Activated T-helper 1 cell treated with anti-CD3 and anti-CD28 coated beads, Interleukin-12 subunit alpha, Interleukin-12 subunit beta, Interleukin-2, Interleukin-4 antibody, amounts not matched to agents 30 ng/mL and 10 ng/mL and 1 ng/mL, durations not matched to agents 14 hours and 24 hours and 36 hours (primary cell): ENCODE results near the gene MIP. TPM values are rescaled to one million over a fixed set of nuclear protein-coding genes. Genes with fewer than 3 reads are reported as not detected.

Experiments used
- DNase-seq: peaks from one replicate; pipeline ENCODE4 v3.0.0; 2021; ENCODE audit warnings: low spot score
- H3K27ac Mint-ChIP-seq: one replicate; pipeline ENCODE4 v1.8.0; 2021; ENCODE audit warnings: mild to moderate bottlenecking, mixed read lengths
- H3K27me3 Mint-ChIP-seq: one replicate; pipeline ENCODE4 v1.8.0; 2022; ENCODE audit warnings: mild to moderate bottlenecking, moderate library complexity, mixed read lengths; ENCODE audit not compliant: insufficient read depth
- H3K36me3 Mint-ChIP-seq: one replicate; pipeline ENCODE4 v1.8.0; 2021; ENCODE audit warnings: low read depth, mixed read lengths
- H3K4me1 Mint-ChIP-seq: one replicate; pipeline ENCODE4 v1.8.0; 2021; ENCODE audit warnings: low read depth, mixed read lengths
- H3K4me3 Mint-ChIP-seq: one replicate; pipeline ENCODE4 v1.8.0; 2021; ENCODE audit warnings: mild to moderate bottlenecking, moderate library complexity, mixed read lengths
- H3K9me3 Mint-ChIP-seq: one replicate; pipeline ENCODE4 v1.8.0; 2021; ENCODE audit warnings: mixed read lengths
- intact Hi-C: fragments of 100-400 bp; cut with micrococcal nuclease; formaldehyde crosslinking; loops from one replicate; pipeline ENCODE4 v1.15.1; 2024
- total RNA-seq: library from RNA; stranded (reverse); gene quantifications from 2 replicates; pipeline ENCODE4 v1.2.3, GENCODE V29; 2022

MIP gene
- total RNA-seq, 1 donor from 2014 or later: not detected

- H3K9me3 Mint-ChIP-seq: no peaks in the 10 kb centered on the region
- H3K4me3 Mint-ChIP-seq: no peak overlapping the region
- no peaks in the 10 kb centered on the region for H3K36me3 Mint-ChIP-seq
- H3K27me3 Mint-ChIP-seq: peaks cover 28% of the 10 kb centered on the region
- intact Hi-C loops: no loop called here
- H3K27ac Mint-ChIP-seq: no peak overlapping the region
- peaks cover 27% of the 10 kb centered on the region for H3K4me1 Mint-ChIP-seq
- no peak for DNase-seq
Measured at GRCh38 chr12:56484566-56484965, 30.1 kb upstream of the MIP start.

- intact Hi-C loops: no loop called here
- H3K36me3 Mint-ChIP-seq: peaks cover 3% of the 10 kb centered on the region
Measured at GRCh38 chr12:56479625-56480024, 25.2 kb upstream of the MIP start.

DNA sequence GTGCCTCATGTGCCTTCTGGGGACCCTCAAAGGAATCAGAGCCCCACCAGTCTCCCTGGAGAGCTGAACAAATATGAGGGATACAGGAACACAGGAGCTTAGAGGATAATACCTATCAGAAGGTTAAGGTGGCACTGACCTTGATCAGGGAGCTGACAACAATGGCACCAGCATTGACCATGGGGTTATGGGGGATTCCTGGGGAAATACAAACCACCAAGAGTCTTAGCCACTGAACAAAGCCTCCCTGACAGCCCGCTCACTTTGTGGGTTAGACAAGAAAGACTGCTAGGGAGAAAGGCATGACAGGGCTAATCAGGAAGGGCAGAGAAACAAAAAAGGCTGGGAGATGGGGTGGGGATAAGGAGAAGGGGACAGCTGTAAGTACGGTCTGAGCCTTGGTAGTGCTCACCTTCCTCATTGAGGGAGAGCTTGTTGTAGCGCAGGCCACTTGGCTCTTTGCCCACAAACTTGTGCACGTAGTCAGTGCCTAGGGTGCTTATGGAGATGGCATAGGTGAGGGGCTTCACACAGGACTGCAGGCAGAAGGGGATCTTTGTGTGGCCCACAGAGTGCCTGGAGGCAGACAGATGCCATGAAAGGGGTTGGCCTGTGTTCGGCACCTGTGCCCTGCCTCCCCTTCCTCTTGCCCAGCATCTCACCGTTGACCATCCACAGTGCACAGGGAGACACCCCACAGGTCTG lies 23.2 kb upstream of the MIP start:
- no peak for DNase-seq
- intact Hi-C loops: no loop called here
- Mint-ChIP-seq H3K4me3 (no peak overlapping the region), H3K36me3 (peaks cover 8% of the 10 kb centered on the region), H3K9me3 (no peaks in the 10 kb centered on the region), H3K4me1 (peaks cover 9% of the 10 kb centered on the region), H3K27me3 (no peaks in the 10 kb centered on the region), H3K27ac (no peak overlapping the region)

More at GRCh38 chr12:56479625-56480024, 25.2 kb upstream of the MIP start:
- Mint-ChIP-seq H3K27me3 (no peaks in the 10 kb centered on the region), H3K9me3 (no peaks in the 10 kb centered on the region), H3K4me3 (no peak overlapping the region), H3K4me1 (peaks cover 9% of the 10 kb centered on the region), H3K27ac (no peak overlapping the region)
- no peak for DNase-seq

DNA sequence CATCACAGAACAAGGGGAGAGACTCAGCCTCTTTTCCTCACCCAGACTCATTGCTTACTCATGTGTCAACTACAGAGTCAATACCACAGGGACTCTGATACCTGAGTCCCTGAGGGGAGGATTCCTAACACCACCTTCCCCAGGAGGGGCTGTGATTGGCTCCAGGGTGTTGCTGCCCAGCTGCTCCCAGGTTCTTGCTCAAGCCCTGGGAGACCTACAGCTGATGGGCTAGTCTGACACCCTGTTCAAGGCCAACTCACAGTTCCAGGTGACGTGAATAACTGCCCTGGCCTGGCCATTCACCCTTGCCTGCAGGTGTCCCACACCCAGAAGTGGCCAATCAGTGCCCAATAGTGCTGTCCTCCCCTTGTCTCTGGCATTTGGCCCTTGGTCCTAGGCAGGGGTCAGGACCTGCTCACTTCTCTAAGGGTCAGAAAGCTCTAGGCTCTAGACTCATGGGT lies 22.5 kb upstream of the MIP start:
- Mint-ChIP-seq H3K4me1 (peaks cover 9% of the 10 kb centered on the region), H3K36me3 (peaks cover 8% of the 10 kb centered on the region), H3K4me3 (no peak overlapping the region), H3K27ac (no peak overlapping the region), H3K27me3 (no peaks in the 10 kb centered on the region), H3K9me3 (no peaks in the 10 kb centered on the region)
- intact Hi-C loops: no loop called here
- no peak for DNase-seq

GRCh38 chr12:56476143-56476542 lies 21.7 kb upstream of the MIP start:
- no peak for DNase-seq
- Mint-ChIP-seq H3K27ac (no peak overlapping the region), H3K4me1 (peaks cover 9% of the 10 kb centered on the region), H3K27me3 (no peaks in the 10 kb centered on the region), H3K4me3 (no peak overlapping the region), H3K9me3 (no peaks in the 10 kb centered on the region), H3K36me3 (peaks cover 11% of the 10 kb centered on the region)
- intact Hi-C loops: no loop called here

GRCh38 chr12:56474389-56474788 lies 19.9 kb upstream of the MIP start:
- Mint-ChIP-seq H3K4me3 (no peak overlapping the region), H3K9me3 (no peaks in the 10 kb centered on the region), H3K4me1 (peaks cover 8% of the 10 kb centered on the region), H3K36me3 (peaks cover 17% of the 10 kb centered on the region), H3K27ac (no peak overlapping the region), H3K27me3 (no peaks in the 10 kb centered on the region)
- DNase-seq: no peak
- intact Hi-C loops: no loop called here

DNA sequence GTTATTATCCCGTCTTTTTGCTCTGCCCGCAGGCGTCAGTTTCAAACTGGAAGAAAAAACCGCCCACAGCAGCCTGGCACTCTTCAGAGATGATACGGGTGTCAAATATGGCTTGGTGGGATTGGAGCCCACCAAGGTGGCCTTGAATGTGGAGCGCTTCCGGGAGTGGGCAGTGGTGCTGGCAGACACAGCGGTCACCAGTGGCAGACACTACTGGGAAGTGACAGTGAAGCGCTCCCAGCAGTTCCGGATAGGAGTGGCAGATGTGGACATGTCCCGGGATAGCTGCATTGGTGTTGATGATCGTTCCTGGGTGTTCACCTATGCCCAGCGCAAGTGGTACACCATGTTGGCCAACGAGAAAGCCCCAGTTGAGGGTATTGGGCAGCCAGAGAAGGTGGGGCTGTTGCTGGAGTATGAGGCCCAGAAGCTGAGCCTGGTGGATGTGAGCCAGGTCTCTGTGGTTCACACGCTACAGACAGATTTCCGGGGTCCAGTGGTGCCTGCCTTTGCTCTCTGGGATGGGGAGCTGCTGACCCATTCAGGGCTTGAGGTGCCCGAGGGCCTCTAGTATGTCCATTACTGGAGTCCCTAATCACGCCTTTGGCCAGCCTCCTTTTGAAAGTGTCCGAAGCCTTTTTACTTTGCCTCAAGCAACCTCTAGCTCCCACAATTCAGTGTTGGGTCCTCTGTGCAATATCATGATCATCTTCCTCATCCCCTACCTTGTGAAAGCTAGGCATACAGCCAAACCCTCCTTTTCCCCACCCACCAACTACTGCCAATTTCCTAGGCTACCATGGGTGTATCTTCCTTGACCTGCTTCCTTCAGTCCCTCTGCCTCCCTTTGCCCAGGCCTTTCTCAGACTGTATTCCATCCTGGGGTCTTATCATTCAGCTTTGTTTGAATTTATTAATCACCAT lies 14.8 kb upstream of the MIP start:
- peak overlapping the region; percentile 99 for H3K4me3 Mint-ChIP-seq
- peaks cover 14% of the 10 kb centered on the region for H3K36me3 Mint-ChIP-seq
- peak overlapping the region; percentile 98 for H3K27ac Mint-ChIP-seq
- H3K27me3 Mint-ChIP-seq: no peaks in the 10 kb centered on the region
- no peak for DNase-seq
- intact Hi-C loops: loop anchor here (2.0 kb wide), 3 partner anchors 20 to 342 kb away; partner anchors contain the start of genes ANKRD52 and GLS2
- peaks cover 19% of the 10 kb centered on the region for H3K4me1 Mint-ChIP-seq
- no peaks in the 10 kb centered on the region for H3K9me3 Mint-ChIP-seq

DNA sequence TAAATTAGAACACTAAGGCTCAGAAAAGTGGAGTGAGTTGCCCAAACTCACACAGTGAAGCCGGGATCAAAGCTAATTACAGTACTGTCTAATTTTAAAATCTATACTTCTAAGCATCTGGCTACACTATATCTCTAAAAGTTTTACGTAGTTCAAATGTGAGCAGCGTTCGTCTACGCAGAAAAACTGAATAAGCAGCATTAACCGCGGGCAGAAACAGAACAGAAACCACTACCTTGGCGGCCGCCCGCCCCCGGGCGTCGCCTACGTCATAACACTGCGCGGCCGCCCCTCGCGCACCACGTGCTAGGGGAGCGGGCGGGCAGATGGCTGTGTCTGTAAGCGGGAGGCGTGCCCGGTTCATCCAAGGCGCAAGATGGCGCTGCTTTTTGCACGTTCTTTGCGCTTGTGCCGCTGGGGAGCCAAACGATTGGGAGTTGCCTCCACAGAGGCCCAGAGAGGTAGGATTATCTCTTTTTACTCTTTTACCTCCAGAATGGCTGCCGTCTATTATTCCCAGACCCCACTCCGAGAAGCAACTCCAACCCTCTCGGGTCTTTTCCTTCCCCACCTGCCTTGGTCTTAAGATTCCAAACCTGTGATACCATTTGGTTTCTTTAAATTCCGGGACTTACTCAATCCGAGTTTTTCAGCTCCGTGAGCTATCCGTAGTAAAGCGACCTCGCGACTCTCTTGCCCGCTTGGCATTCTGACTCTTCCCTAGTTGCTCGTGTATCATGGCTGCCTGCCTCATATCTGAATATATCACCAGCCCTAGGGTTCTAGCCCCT lies 14.0 kb upstream of the MIP start, which contains the start of gene SPRYD4:
SPRYD4 (plus strand) TSS at position 363 of the 791 bp plus-strand sequence; CDS start at position 377, 14 bp downstream.
- Mint-ChIP-seq H3K27me3 (no peaks in the 10 kb centered on the region), H3K4me3 (peak within 1 kb of the TSS; percentile 99), H3K36me3 (peaks cover 12% of the 10 kb centered on the region), H3K27ac (peak within 1 kb of the TSS; percentile 98), H3K4me1 (peaks cover 19% of the 10 kb centered on the region), H3K9me3 (no peaks in the 10 kb centered on the region)
- peak; percentile 94 for DNase-seq
- intact Hi-C loops: loop anchor here (1.0 to 2.0 kb wide), 14 partner anchors 19 to 342 kb away; partner anchors contain the start of genes ANKRD52, CS, GLS2 and IL23A

- H3K4me3 Mint-ChIP-seq: no peak overlapping the region
- intact Hi-C loops: no loop called here
Measured at GRCh38 chr12:56462565-56462964, 8.1 kb upstream of the MIP start.

DNA sequence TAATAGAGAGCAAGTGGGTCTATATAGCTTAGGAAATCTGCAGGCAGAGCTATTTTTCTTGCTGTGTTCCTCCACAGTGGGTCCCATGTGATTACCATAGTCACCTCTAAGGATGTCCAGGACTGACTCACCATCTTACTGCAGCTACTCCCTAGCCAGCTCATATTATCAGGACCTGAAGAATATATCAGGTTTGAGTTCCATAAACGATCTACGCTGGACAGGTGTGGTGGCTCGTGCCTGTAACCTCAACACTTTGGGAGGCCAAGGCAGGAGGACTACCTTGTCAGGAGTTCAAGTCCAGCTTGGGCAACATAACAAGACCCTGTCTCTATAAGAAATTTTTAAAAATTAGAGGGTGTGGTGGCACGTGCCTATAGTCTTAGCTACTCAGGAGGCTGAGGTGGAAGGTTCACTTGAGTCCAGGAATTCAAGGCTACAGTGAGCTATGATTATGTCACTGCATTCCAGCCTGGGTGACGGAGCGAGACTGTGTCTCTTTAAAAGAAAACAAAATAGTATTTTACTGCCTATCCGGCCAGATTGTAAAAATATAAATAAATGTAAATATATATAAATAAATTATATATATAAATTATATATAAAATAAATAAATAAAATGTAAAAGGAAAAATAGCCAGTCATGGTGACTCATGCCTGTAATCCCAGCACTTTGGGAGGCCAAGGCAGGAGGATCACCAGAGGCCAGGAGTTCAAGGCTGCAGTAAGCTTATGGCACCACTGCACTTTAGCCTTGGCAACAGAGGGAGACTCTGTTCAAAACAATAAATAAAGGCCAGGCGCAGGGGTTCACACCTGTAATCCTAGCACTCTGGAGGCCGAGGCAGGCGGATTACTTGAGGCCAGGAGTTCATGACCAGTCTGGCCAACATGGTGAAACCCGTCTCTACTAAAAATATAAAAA lies 7.0 kb upstream of the MIP start:
- intact Hi-C loops: no loop called here
- Mint-ChIP-seq H3K27ac (no peak overlapping the region), H3K36me3 (no peaks in the 10 kb centered on the region), H3K9me3 (no peaks in the 10 kb centered on the region), H3K4me3 (no peak overlapping the region), H3K27me3 (no peaks in the 10 kb centered on the region), H3K4me1 (no peaks in the 10 kb centered on the region)
- no peak for DNase-seq

More at GRCh38 chr12:56462565-56462964, 8.1 kb upstream of the MIP start:
- Mint-ChIP-seq H3K4me1 (no peaks in the 10 kb centered on the region), H3K36me3 (no peaks in the 10 kb centered on the region), H3K27me3 (no peaks in the 10 kb centered on the region), H3K9me3 (no peaks in the 10 kb centered on the region), H3K27ac (no peak overlapping the region)
- no peak for DNase-seq

GRCh38 chr12:56457817-56458216 lies 3.4 kb upstream of the MIP start:
- intact Hi-C loops: no loop called here
- H3K4me1 Mint-ChIP-seq: no peaks in the 10 kb centered on the region
- no peaks in the 10 kb centered on the region for H3K36me3 Mint-ChIP-seq
- no peak for DNase-seq
- H3K9me3 Mint-ChIP-seq: no peaks in the 10 kb centered on the region
- H3K27ac Mint-ChIP-seq: no peak overlapping the region
- no peak overlapping the region for H3K4me3 Mint-ChIP-seq
- H3K27me3 Mint-ChIP-seq: no peaks in the 10 kb centered on the region
